OCI-LY7 (cell line): ENCODE data around the gene FLNB.

ENCODE experiments used
- EZH2phosphoT487 ChIP-seq: fragments of 200-600 bp; sonication (generic); IDR thresholded peaks from 2 replicates; pipeline ENCODE4 v1.6.1; 2018; ENCODE audit warnings: low read depth, borderline replicate concordance, mild to moderate bottlenecking, mixed run types, antibody characterized with exemption, low read length, moderate library complexity, mixed read lengths
- TF ChIP-seq, protein P1 (sequence below): fragments of 200-600 bp; sonication (generic); conservative IDR thresholded peaks from 2 replicates; pipeline ENCODE4 v1.5.1; 2014; ENCODE audit warnings: mild to moderate bottlenecking, antibody characterized with exemption, low read length, moderate library complexity, mixed read lengths

DNA sequence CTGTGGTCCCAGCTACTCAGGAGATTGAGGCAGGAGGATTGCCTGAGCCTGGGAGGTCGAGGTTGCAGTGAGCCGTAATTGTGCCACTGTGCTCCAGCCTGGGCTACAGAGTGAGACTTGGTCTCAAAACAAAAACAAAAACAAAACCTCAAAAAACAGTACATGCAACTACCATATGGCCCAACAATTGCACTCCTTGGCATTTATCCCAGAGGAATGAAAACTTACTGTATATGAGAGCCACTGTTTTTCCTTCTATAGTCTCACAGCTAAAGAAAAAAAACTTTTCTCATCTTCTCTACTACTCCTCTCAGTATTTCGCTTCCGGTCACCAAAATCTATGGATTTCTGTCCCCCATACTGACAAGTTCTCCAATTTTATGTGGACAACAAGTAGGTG lies 84.3 kb downstream of the FLNB start:
- no peak for TF ChIP-seq EZH2phosphoT487
- TF ChIP-seq, protein P1, sequence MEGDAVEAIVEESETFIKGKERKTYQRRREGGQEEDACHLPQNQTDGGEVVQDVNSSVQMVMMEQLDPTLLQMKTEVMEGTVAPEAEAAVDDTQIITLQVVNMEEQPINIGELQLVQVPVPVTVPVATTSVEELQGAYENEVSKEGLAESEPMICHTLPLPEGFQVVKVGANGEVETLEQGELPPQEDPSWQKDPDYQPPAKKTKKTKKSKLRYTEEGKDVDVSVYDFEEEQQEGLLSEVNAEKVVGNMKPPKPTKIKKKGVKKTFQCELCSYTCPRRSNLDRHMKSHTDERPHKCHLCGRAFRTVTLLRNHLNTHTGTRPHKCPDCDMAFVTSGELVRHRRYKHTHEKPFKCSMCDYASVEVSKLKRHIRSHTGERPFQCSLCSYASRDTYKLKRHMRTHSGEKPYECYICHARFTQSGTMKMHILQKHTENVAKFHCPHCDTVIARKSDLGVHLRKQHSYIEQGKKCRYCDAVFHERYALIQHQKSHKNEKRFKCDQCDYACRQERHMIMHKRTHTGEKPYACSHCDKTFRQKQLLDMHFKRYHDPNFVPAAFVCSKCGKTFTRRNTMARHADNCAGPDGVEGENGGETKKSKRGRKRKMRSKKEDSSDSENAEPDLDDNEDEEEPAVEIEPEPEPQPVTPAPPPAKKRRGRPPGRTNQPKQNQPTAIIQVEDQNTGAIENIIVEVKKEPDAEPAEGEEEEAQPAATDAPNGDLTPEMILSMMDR, result no peak
